T-helper 17 cell (primary cell): ENCODE data around the gene GPC5. TPM values are rescaled to one million over a fixed set of nuclear protein-coding genes. Genes with fewer than 3 reads are reported as not detected.

Experiments
- ATAC-seq: fragments of 150-1000 bp; cut with Tn5 transposase; 2 replicates; pipeline ENCODE4 v1.10.0; 2021; ENCODE audit warnings: mild to moderate bottlenecking, moderate library complexity
- DNase-seq, 3 donors: peaks; one replicate each; pipeline versions ENCODE4 v3.0.0 to v3.0.0-alpha.2; 2020 to 2021
- H3K9me3 ChIP-seq: one replicate; pipeline ENCODE4 v1.7.0; 2013; ENCODE audit warnings: low read length, mild to moderate bottlenecking; ENCODE audit not compliant: control insufficient read depth, poor library complexity, severe bottlenecking
- H3K27ac Mint-ChIP-seq: one replicate; pipeline ENCODE4 v1.8.0; 2022; ENCODE audit warnings: mild to moderate bottlenecking, moderate library complexity, mixed read lengths
- H3K27me3 Mint-ChIP-seq: one replicate; pipeline ENCODE4 v1.8.0; 2022; ENCODE audit warnings: mixed read lengths
- H3K36me3 Mint-ChIP-seq: one replicate; pipeline ENCODE4 v1.8.0; 2022; ENCODE audit warnings: low read depth, mixed read lengths
- H3K4me1 Mint-ChIP-seq: one replicate; pipeline ENCODE4 v1.8.0; 2022; ENCODE audit warnings: mild to moderate bottlenecking, mixed read lengths
- H3K4me3 Mint-ChIP-seq: one replicate; pipeline ENCODE4 v1.8.0; 2022; ENCODE audit warnings: mild to moderate bottlenecking, moderate library complexity, mixed read lengths
- total RNA-seq, 4 donors: library from RNA in 2 of 4; stranded (reverse) in 2 of 4; gene quantifications; one replicate each; pipeline ENCODE4 v1.2.3 and lab custom pipeline; 2022 to 2026

Gene GPC5
- total RNA-seq, 2 donors from 2014 or later, result 1.1 TPM; not detected in 1

- no peaks in the 10 kb centered on the region for H3K36me3 Mint-ChIP-seq
- peaks cover 8% of the 10 kb centered on the region for H3K27me3 Mint-ChIP-seq
- H3K4me3 Mint-ChIP-seq, result no peak overlapping the region
- H3K9me3 ChIP-seq, result no peaks in the 10 kb centered on the region
- no peak overlapping the region for H3K27ac Mint-ChIP-seq
- DNase-seq (no peak), ATAC-seq (no peak)
- no peaks in the 10 kb centered on the region for H3K4me1 Mint-ChIP-seq
Observed at GRCh38 chr13:92187378-92187989, 789.1 kb downstream of the GPC5 start.

- no peak for ATAC-seq
- H3K9me3 ChIP-seq, result no peaks in the 10 kb centered on the region
- Mint-ChIP-seq H3K36me3 (no peaks in the 10 kb centered on the region), H3K27me3 (peaks cover 8% of the 10 kb centered on the region), H3K4me3 (no peak overlapping the region), H3K4me1 (no peaks in the 10 kb centered on the region), H3K27ac (no peak overlapping the region)
- no peak for DNase-seq
Observed at GRCh38 chr13:92188574-92188973, 790.2 kb downstream of the GPC5 start.

DNA sequence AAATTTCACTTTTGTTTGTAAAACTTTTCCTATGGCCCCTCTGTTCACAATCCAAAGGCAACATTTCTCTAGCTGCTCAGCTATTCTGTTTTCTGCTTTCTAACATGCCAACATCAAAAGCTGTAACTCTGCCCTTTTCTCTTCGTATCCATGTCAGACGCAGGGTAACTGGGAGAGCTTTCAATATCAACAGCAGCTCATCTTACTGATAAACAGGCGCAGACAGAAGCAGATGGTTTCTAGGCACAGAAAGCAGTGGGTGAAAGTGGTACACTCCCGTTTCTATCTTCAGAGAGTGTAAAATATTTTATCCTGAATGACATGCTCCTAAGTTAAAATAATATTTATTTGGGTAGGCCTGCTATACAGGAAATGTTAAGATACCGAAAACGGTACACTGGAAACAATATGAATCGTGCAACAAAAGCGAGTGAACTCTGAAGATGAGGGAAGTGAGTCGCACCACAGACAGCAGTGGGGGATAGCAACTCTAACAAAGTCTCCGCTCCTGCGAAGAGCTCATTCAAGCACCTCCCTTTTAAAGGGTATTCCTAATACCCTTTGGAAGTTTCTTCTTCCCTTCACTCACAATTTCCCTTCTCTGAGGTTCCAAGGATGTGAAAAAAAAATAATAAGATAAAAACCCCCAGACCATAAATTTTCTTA is 798.3 kb downstream of the GPC5 start:
- H3K27ac Mint-ChIP-seq, result no peak overlapping the region
- no peaks in the 10 kb centered on the region for H3K4me1 Mint-ChIP-seq
- no peaks in the 10 kb centered on the region for H3K27me3 Mint-ChIP-seq
- DNase-seq (no peak), ATAC-seq (no peak)
- H3K36me3 Mint-ChIP-seq, result no peaks in the 10 kb centered on the region
- H3K9me3 ChIP-seq, result no peaks in the 10 kb centered on the region
- H3K4me3 Mint-ChIP-seq, result no peak overlapping the region

- Mint-ChIP-seq H3K27me3 (no peaks in the 10 kb centered on the region), H3K4me3 (no peak overlapping the region), H3K36me3 (no peaks in the 10 kb centered on the region), H3K4me1 (peaks cover 2% of the 10 kb centered on the region), H3K27ac (no peak overlapping the region)
- H3K9me3 ChIP-seq, result no peaks in the 10 kb centered on the region
- DNase-seq (no peak), ATAC-seq (no peak)
Observed at GRCh38 chr13:92197669-92198068, 799.2 kb downstream of the GPC5 start.

- no peak overlapping the region for H3K4me3 Mint-ChIP-seq
- no peak for ATAC-seq
- no peaks in the 10 kb centered on the region for H3K9me3 ChIP-seq
- no peaks in the 10 kb centered on the region for H3K4me1 Mint-ChIP-seq
- DNase-seq, result no peak
- no peak overlapping the region for H3K27ac Mint-ChIP-seq
- no peaks in the 10 kb centered on the region for H3K27me3 Mint-ChIP-seq
- H3K36me3 Mint-ChIP-seq, result no peaks in the 10 kb centered on the region
Observed at GRCh38 chr13:92218615-92219014, 820.2 kb downstream of the GPC5 start.

GRCh38 chr13:92221916-92222315 is 823.5 kb downstream of the GPC5 start:
- Mint-ChIP-seq H3K27ac (no peak overlapping the region), H3K36me3 (no peaks in the 10 kb centered on the region), H3K4me3 (no peak overlapping the region), H3K4me1 (no peaks in the 10 kb centered on the region), H3K27me3 (no peaks in the 10 kb centered on the region)
- no peak for ATAC-seq
- DNase-seq, result no peak
- no peaks in the 10 kb centered on the region for H3K9me3 ChIP-seq

DNA sequence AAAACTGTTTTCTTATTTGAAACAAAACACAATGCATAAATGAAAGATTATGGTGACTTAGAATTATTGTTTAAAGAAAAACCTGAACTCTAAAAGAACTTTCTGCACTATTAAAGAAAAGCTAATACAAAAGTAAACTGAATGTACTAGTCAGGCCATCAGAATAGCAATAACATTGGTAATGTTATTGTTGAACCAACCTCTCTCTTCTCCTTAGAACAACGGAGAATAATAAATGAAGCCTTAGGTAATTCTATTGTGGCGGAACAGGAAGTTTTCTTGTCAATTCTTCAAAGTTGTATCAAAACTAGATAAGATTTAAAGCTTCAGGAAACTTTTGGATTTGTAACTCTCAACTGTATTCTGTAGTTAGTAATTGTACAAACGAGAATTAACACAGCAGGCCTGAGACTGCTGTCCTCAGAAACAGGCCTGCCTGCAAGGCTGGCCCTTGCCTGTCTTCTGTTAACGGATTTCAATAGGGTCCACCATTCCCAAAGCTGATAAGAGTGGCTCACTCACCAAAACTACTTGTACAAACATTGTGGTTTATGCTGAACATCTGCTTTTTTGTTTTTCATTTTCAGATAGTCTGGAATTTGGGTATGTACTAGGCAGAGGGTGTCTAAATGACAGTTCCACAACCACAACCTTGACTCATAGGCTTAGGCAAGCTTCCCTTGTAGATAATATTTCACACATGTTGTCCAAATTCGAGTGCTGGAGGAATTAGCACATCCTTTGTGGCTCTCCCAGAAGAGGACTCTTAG is 825.8 kb downstream of the GPC5 start:
- no peak for ATAC-seq
- no peaks in the 10 kb centered on the region for H3K9me3 ChIP-seq
- DNase-seq, result no peak
- Mint-ChIP-seq H3K4me3 (no peak overlapping the region), H3K27ac (no peak overlapping the region), H3K36me3 (no peaks in the 10 kb centered on the region), H3K27me3 (no peaks in the 10 kb centered on the region), H3K4me1 (no peaks in the 10 kb centered on the region)

GRCh38 chr13:92224825-92225224 is 826.4 kb downstream of the GPC5 start:
- H3K4me1 Mint-ChIP-seq, result no peaks in the 10 kb centered on the region
- DNase-seq (no peak), ATAC-seq (no peak)
- no peaks in the 10 kb centered on the region for H3K27me3 Mint-ChIP-seq
- no peak overlapping the region for H3K27ac Mint-ChIP-seq
- no peak overlapping the region for H3K4me3 Mint-ChIP-seq
- H3K9me3 ChIP-seq, result no peaks in the 10 kb centered on the region
- H3K36me3 Mint-ChIP-seq, result no peaks in the 10 kb centered on the region

- no peaks in the 10 kb centered on the region for H3K9me3 ChIP-seq
- H3K27ac Mint-ChIP-seq, result no peak overlapping the region
- ATAC-seq (no peak), DNase-seq (no peak)
- no peaks in the 10 kb centered on the region for H3K4me1 Mint-ChIP-seq
- H3K36me3 Mint-ChIP-seq, result no peaks in the 10 kb centered on the region
- H3K27me3 Mint-ChIP-seq, result no peaks in the 10 kb centered on the region
- no peak overlapping the region for H3K4me3 Mint-ChIP-seq
Observed at GRCh38 chr13:92225861-92226260, 827.4 kb downstream of the GPC5 start.

GRCh38 chr13:92232871-92233270 is 834.5 kb downstream of the GPC5 start:
- DNase-seq, result no peak
- no peaks in the 10 kb centered on the region for H3K4me1 Mint-ChIP-seq
- H3K9me3 ChIP-seq, result no peaks in the 10 kb centered on the region
- H3K27ac Mint-ChIP-seq, result no peak overlapping the region
- no peak overlapping the region for H3K4me3 Mint-ChIP-seq
- H3K36me3 Mint-ChIP-seq, result no peaks in the 10 kb centered on the region
- no peaks in the 10 kb centered on the region for H3K27me3 Mint-ChIP-seq
- no peak for ATAC-seq

DNA sequence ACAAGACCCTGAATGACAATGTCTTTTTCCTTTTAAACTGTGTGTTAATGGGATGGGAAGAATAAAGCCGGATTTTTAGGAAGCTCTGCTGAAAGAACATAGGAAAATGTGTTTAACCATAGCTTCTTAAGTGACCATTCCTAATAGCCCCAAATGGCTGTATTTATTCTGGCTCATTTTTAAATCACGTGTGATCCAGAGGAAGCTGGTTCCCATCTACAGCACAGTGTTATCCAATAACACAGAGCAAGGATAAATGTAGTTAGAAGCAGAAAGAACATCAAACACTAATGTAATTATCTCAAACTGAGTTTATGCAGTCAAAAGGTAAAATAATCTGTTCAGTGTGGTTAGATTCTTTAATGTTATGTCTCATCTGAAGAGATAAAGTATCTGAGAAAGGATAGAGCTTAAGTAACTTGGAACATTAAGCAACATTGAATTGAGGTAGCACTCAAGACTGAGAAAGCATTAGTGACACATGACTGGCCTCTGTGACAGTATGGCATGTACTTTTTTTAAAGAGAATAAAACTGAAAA is 853.3 kb downstream of the GPC5 start:
- Mint-ChIP-seq H3K27ac (no peak overlapping the region), H3K4me1 (no peaks in the 10 kb centered on the region), H3K4me3 (no peak overlapping the region), H3K27me3 (no peaks in the 10 kb centered on the region), H3K36me3 (no peaks in the 10 kb centered on the region)
- DNase-seq (no peak), ATAC-seq (no peak)
- no peaks in the 10 kb centered on the region for H3K9me3 ChIP-seq

- Mint-ChIP-seq H3K4me3 (no peak overlapping the region), H3K36me3 (no peaks in the 10 kb centered on the region), H3K4me1 (no peaks in the 10 kb centered on the region), H3K27ac (no peak overlapping the region), H3K27me3 (no peaks in the 10 kb centered on the region)
- DNase-seq (no peak), ATAC-seq (no peak)
- H3K9me3 ChIP-seq, result no peaks in the 10 kb centered on the region
Observed at GRCh38 chr13:92255526-92255925, 857.1 kb downstream of the GPC5 start.

DNA sequence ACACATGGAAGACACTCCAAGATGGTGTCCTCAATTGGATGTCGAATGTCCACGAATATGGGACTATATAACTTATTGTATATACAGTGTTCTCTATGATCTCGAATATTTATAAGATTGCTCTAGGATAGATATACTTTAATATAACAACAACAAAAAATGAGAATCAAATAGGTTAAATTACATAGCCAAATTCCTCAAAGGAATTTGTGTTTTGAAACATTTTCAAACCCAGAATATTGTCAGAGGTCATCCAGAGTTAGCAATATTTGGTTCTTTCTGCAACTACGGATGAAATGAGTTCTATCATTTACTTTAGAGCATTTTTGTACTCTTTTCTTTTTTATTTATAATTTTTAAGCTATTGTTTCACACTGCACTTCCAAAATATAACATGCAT is 857.8 kb downstream of the GPC5 start:
- Mint-ChIP-seq H3K4me3 (no peak overlapping the region), H3K36me3 (no peaks in the 10 kb centered on the region), H3K27ac (no peak overlapping the region), H3K4me1 (no peaks in the 10 kb centered on the region), H3K27me3 (no peaks in the 10 kb centered on the region)
- H3K9me3 ChIP-seq, result no peaks in the 10 kb centered on the region
- ATAC-seq (no peak), DNase-seq (no peak)
